Measurements from ENCODE around the gene ASIP. TPM values are rescaled to one million over a fixed set of nuclear protein-coding genes. Genes with fewer than 3 reads are reported as not detected.
A peak's percentile ranks its signal among the peaks of the same experiment; 100 is the strongest.

The ASIP gene
- total and polyA plus RNA-seq, 2 of the 4 experiments (the other 2 are of a cell fraction): not detected

GRCh38 chr20:34312544-34313217 is 71.5 kb downstream of the ASIP start:
- dilution Hi-C loops (cut with HindIII; ENCODE audit: low sequenced_read_pairs, unreplicated experiment) (no loop called here), intact Hi-C loops (cut with micrococcal nuclease) (loop anchor here (2.0 to 5.0 kb wide), 8 partner anchors 50 to 456 kb away; partner anchors contain the start of gene ITCH)

More at GRCh38 chr20:34312544-34313217, 71.5 kb downstream of the ASIP start:
- H3K23ac ChIP-seq (ENCODE audit: low read depth, low read length): no peak overlapping the region
- no peak overlapping the region for H2BK15ac ChIP-seq (ENCODE audit: low read depth, low read length)
- no peak overlapping the region for H3K9ac ChIP-seq (ENCODE audit: low read depth, low read length)
- 6% methylated on average over 3 of the region's 14 CpGs; no CpG with 5 or more reads in 1 of the 2 experiments for WGBS, 2 experiments (ENCODE audit: extremely low coverage in 2 of 2, insufficient read length in 1 of 2)
- no peaks in the 10 kb centered on the region for H4K20me1 ChIP-seq (ENCODE audit: insufficient read depth, low read length)
- no peaks in the 10 kb centered on the region for H3K27me3 ChIP-seq (ENCODE audit: control insufficient read depth, insufficient read depth, low read length)
- 0 out of 2 replicates have a peak overlapping the region, but pooled peaks have one; percentile 29 for H2AK5ac ChIP-seq (ENCODE audit: low read depth, low read length)
- 0 out of 4 replicates have a peak, but pooled peaks cover 0 to 8% of the 10 kb centered on the region in 2 experiments for H3K79me1 ChIP-seq (ENCODE audit: low read depth in 1 of 2, low read length in 2 of 2)
- TF ChIP-seq POLR2A (IDR thresholded peaks at IDR 0.05; ENCODE audit: low read depth, low read length) (peak; percentile 63; the same call in 1 of the 2 replicates), RAD21 (IDR thresholded peaks at IDR 0.05; ENCODE audit: low read length) (peak; percentile 100), CTCF (conservative IDR thresholded peaks at IDR 0.05; ENCODE audit: low read depth, low read length) (peak; percentile 100; the same call in 1 of the 2 replicates), SMC3 (IDR thresholded peaks at IDR 0.05; ENCODE audit: low read depth, low read length) (peak; percentile 100), MAFK (IDR thresholded peaks at IDR 0.05; ENCODE audit: low read depth, low read length) (0 out of 2 replicates have a peak, but pooled peaks have one; percentile 29), FOS (IDR thresholded peaks at IDR 0.05; ENCODE audit: low read depth, low read length) (no peak), RCOR1 (IDR thresholded peaks at IDR 0.05; ENCODE audit: insufficient replicate concordance, low read length) (no peak), MAZ (IDR thresholded peaks at IDR 0.05; ENCODE audit: borderline replicate concordance, low read depth, low read length) (peak; percentile 54; the same call in 1 of the 2 replicates)
- ChIA-PET CTCF (interaction anchor here (0.6 to 2.8 kb wide), 43 partner anchors 9 to 628 kb away, joined by 3 to 24 read pairs (median 5); partner anchors contain the start of genes AHCY, DYNLRB1 and ITCH), POLR2A (ENCODE audit: unreplicated experiment) (no interaction called here)
- peak overlapping the region; percentile 86 for H3K4me2 ChIP-seq (ENCODE audit: low read depth, low read length)
- peak overlapping the region; percentile 35; the same call in 1 of the 2 replicates for H4K91ac ChIP-seq (ENCODE audit: insufficient read depth, low read depth, low read length)
- H2AK9ac ChIP-seq (replicated peaks; ENCODE audit: low read depth, low read length, poor library complexity): no peak overlapping the region
- peak overlapping the region; percentile 44; the same call in 1 of the 2 replicates for H2BK20ac ChIP-seq (ENCODE audit: low read depth, low read length)
- peak; percentile 81 for DNase-seq
- in situ Hi-C loops (cut with MboI; ENCODE audit: low sequenced_read_pairs): loop anchor here (5.0 to 10.0 kb wide), 2 partner anchors 162 to 205 kb away; partner anchors contain the start of gene DYNLRB1
- ATAC-seq (ENCODE audit: low read depth): peak; percentile 97
- H3K27ac ChIP-seq (ENCODE audit: insufficient read depth, low read length): no peak overlapping the region
- H3K9me3 ChIP-seq (ENCODE audit: control insufficient read depth, insufficient read depth, low read length): no peaks in the 10 kb centered on the region
- no peak overlapping the region for H2BK120ac ChIP-seq (ENCODE audit: low read depth, low read length)
- no peaks in the 10 kb centered on the region for H3K36me3 ChIP-seq (ENCODE audit: control insufficient read depth, insufficient read depth, low read length)
- BruUV-seq (replicated peaks): no TSS peak
- no peak overlapping the region for H3K18ac ChIP-seq (ENCODE audit: low read depth, low read length)
- peaks cover 4% of the 10 kb centered on the region for H3K4me1 ChIP-seq (ENCODE audit: control insufficient read depth, insufficient read depth, low read length)
- H4K8ac ChIP-seq (ENCODE audit: low read depth in 2 of 2, low read length in 2 of 2): peak overlapping the region in 1 of 2 experiments; percentile 72; a peak in 2 of 4 replicates
- no peak overlapping the region for H3K4ac ChIP-seq (ENCODE audit: low read depth, low read length)
- no peak overlapping the region for H3K14ac ChIP-seq (replicated peaks; ENCODE audit: low read depth, low read length)
- H2AFZ ChIP-seq (replicated peaks; ENCODE audit: low read length, poor library complexity): peak overlapping the region; percentile 66
- H3K4me3 ChIP-seq (ENCODE audit: insufficient read depth, low read depth, low read length): peak overlapping the region; percentile 17; the same call in 1 of the 2 replicates
- no peak overlapping the region for H3K56ac ChIP-seq (ENCODE audit: extremely low read depth, insufficient read depth, low read length)
- H3K9me1 ChIP-seq (ENCODE audit: insufficient read depth, low read length): peaks cover 11% of the 10 kb centered on the region
- no peak overlapping the region for H2BK5ac ChIP-seq (ENCODE audit: low read depth, low read length, poor library complexity, severe bottlenecking)
- H4K5ac ChIP-seq (ENCODE audit: low read depth, low read length): no peak overlapping the region
